Hepatocyte (in vitro differentiated cells): ENCODE data around the gene ACTG1. TPM values are rescaled to one million over a fixed set of nuclear protein-coding genes. Genes with fewer than 3 reads are reported as not detected.

Source experiments
- DNase-seq: peaks from one replicate; pipeline ENCODE4 v3.0.0-alpha.2; 2016; ENCODE audit warnings: low spot score
- H2AFZ ChIP-seq: fragments of 200-600 bp; sonication (generic); 2 replicates; pipeline ENCODE4 v1.6.0; 2016; ENCODE audit warnings: antibody characterized with exemption, mild to moderate bottlenecking
- H3K27ac ChIP-seq: fragments of 200-600 bp; sonication (generic); 2 replicates; pipeline ENCODE4 v1.5.1; 2016; ENCODE audit warnings: mild to moderate bottlenecking
- H3K27me3 ChIP-seq: fragments of 200-600 bp; sonication (generic); 2 replicates; pipeline ENCODE4 v1.6.1; 2016
- H3K36me3 ChIP-seq: fragments of 200-600 bp; sonication (generic); replicated peaks from 2 replicates; pipeline ENCODE4 v1.5.1; 2016; ENCODE audit warnings: low read depth; ENCODE audit not compliant: insufficient read depth
- H3K4me1 ChIP-seq: fragments of 200-600 bp; sonication (generic); 2 replicates; pipeline ENCODE4 v1.5.1; 2016; ENCODE audit warnings: mild to moderate bottlenecking, moderate library complexity; ENCODE audit not compliant: insufficient read depth
- H3K4me2 ChIP-seq: fragments of 200-600 bp; sonication (generic); 2 replicates; pipeline ENCODE4 v1.6.0; 2016
- H3K4me3 ChIP-seq: fragments of 200-600 bp; sonication (generic); 2 replicates; pipeline ENCODE4 v1.5.1; 2016; ENCODE audit warnings: mild to moderate bottlenecking
- H3K79me2 ChIP-seq: fragments of 200-600 bp; sonication (generic); 2 replicates; pipeline ENCODE4 v1.6.0; 2017; ENCODE audit warnings: mild to moderate bottlenecking
- H3K9me2 ChIP-seq: fragments of 200-600 bp; sonication (generic); replicated peaks from 2 replicates; pipeline ENCODE4 v1.6.0; 2017; ENCODE audit warnings: mild to moderate bottlenecking; ENCODE audit not compliant: insufficient read depth
- H3K9me3 ChIP-seq: fragments of 200-600 bp; sonication (generic); 2 replicates; pipeline ENCODE4 v1.5.1; 2016; ENCODE audit warnings: low read depth, mild to moderate bottlenecking
- H4K20me1 ChIP-seq: fragments of 200-600 bp; sonication (generic); 2 replicates; pipeline ENCODE4 v1.6.0; 2016; ENCODE audit warnings: mild to moderate bottlenecking; ENCODE audit not compliant: insufficient read depth, poor library complexity, severe bottlenecking
- CTCF ChIP-seq: fragments of 200-600 bp; sonication (generic); IDR thresholded peaks from 2 replicates; pipeline ENCODE4 v1.5.1; 2016; ENCODE audit warnings: antibody characterized with exemption, mild to moderate bottlenecking; ENCODE audit not compliant: poor library complexity
- EZH2 ChIP-seq: fragments of 200-600 bp; sonication (generic); IDR thresholded peaks from 2 replicates; pipeline ENCODE4 v1.6.1; 2016; ENCODE audit warnings: antibody characterized with exemption, mild to moderate bottlenecking, borderline replicate concordance
- EZH2phosphoT487 ChIP-seq: fragments of 200-600 bp; sonication (generic); IDR thresholded peaks from one replicate; pipeline ENCODE4 v1.6.1; 2018; ENCODE audit warnings: antibody characterized with exemption, mild to moderate bottlenecking, low read depth, moderate library complexity; ENCODE audit not compliant: unreplicated experiment, severe bottlenecking
- WGBS: methylation state at CpG from one replicate; pipeline ENCODE4 v1.1.6; 2016; ENCODE audit warnings: low lambda C conversion rate; ENCODE audit errors: missing lambda C conversion rate; 5-methylcytosine and 5-hydroxymethylcytosine counted together
- polyA plus RNA-seq: library from polyadenylated mRNA; unstranded; fragments of >200 nt; fragmentation: Nextera tagmentation; extraction: Ambion mirVana; gene quantifications from 2 replicates; pipeline ENCODE4 v1.2.1, GENCODE V29; 2016
- total RNA-seq: library from RNA; depleted of rRNA; stranded (reverse); fragments of >200 nt; gene quantifications from 2 replicates; pipeline ENCODE4 v1.2.3, GENCODE V29; 2014

Gene ACTG1
- total and polyA plus RNA-seq, 2 experiments from 2014 or later, result 2,832 to 3,298 TPM

- Histone ChIP-seq H3K4me2 (peak overlapping the region; percentile 98), H3K4me1 (peaks cover 24% of the 10 kb centered on the region), H4K20me1 (no peaks in the 10 kb centered on the region), H2AFZ (no peak overlapping the region), H3K9me2 (no peaks in the 10 kb centered on the region), H3K36me3 (no peaks in the 10 kb centered on the region), H3K27me3 (no peaks in the 10 kb centered on the region), H3K79me2 (peaks cover 3% of the 10 kb centered on the region), H3K27ac (no peak overlapping the region), H3K4me3 (no peak overlapping the region), H3K9me3 (no peaks in the 10 kb centered on the region)
- 62% methylated on average over 11 of the region's 11 CpGs for WGBS
- TF ChIP-seq EZH2 (no peak), CTCF (no peak)
- DNase-seq, result no peak
These were observed 29.9 kb downstream of the ACTG1 start for GRCh38 chr17:81482673-81483072.

- no peaks in the 10 kb centered on the region for H3K27me3 ChIP-seq
- H2AFZ ChIP-seq, result peak overlapping the region; percentile 56
- no peak overlapping the region for H3K27ac ChIP-seq
- peak overlapping the region; percentile 91 for H3K4me2 ChIP-seq
- H4K20me1 ChIP-seq, result no peaks in the 10 kb centered on the region
- H3K9me2 ChIP-seq, result no peaks in the 10 kb centered on the region
- H3K9me3 ChIP-seq, result no peaks in the 10 kb centered on the region
- H3K79me2 ChIP-seq, result peaks cover 3% of the 10 kb centered on the region
- peak overlapping the region; percentile 21 for H3K4me3 ChIP-seq
- H3K36me3 ChIP-seq, result no peaks in the 10 kb centered on the region
- H3K4me1 ChIP-seq, result peaks cover 17% of the 10 kb centered on the region
- 86% methylated on average over 18 of the region's 18 CpGs for WGBS
- no peak for DNase-seq
- TF ChIP-seq EZH2phosphoT487 (no peak), CTCF (no peak), EZH2 (no peak)
These were observed 30.6 kb downstream of the ACTG1 start for GRCh38 chr17:81481815-81482505.

- WGBS, result 28% methylated on average over 42 of the region's 94 CpGs
These were observed 31.4 kb downstream of the ACTG1 start for GRCh38 chr17:81481073-81481799.

More at GRCh38 chr17:81481073-81481799, 31.4 kb downstream of the ACTG1 start:
- Histone ChIP-seq H3K79me2 (peaks cover 3% of the 10 kb centered on the region), H3K4me3 (peak overlapping the region; percentile 21), H3K4me2 (peak overlapping the region; percentile 91), H3K9me2 (no peaks in the 10 kb centered on the region), H3K27ac (no peak overlapping the region), H3K4me1 (peaks cover 16% of the 10 kb centered on the region), H3K36me3 (no peaks in the 10 kb centered on the region), H2AFZ (peak overlapping the region; percentile 56), H4K20me1 (no peaks in the 10 kb centered on the region), H3K9me3 (no peaks in the 10 kb centered on the region), H3K27me3 (no peaks in the 10 kb centered on the region)
- TF ChIP-seq CTCF (no peak), EZH2phosphoT487 (no peak), EZH2 (no peak)
- peak; percentile 79 for DNase-seq
